Lower lobe of right lung (tissue), 2 donors: ENCODE measurements around the gene CLIC4. TPM values are rescaled to one million over a fixed set of nuclear protein-coding genes. Genes with fewer than 3 reads are reported as not detected.
"Not testable (repeated sequence)": the region's sequence is repeated elsewhere in the genome, so short reads cannot be mapped to it uniquely, and the experiment has no call there.

Experiments
- ATAC-seq, 2 donors: fragments of 200-7000 bp; cut with Tn5 transposase; one replicate each; pipeline ENCODE4 v1.9.1; 2020 to 2022; ENCODE audit warnings: mild to moderate bottlenecking in 2 of 2, moderate library complexity in 2 of 2
- DNase-seq: peaks from one replicate; pipeline ENCODE4 v3.0.0-alpha.2; 2020
- H3K27ac ChIP-seq: fragments of 200-600 bp; one replicate; pipeline ENCODE4 v1.8.0; 2022
- H3K27me3 ChIP-seq: fragments of 200-600 bp; one replicate; pipeline ENCODE4 v1.8.0; 2022; ENCODE audit warnings: low read depth
- H3K36me3 ChIP-seq: fragments of 200-600 bp; one replicate; pipeline ENCODE4 v1.8.0; 2022; ENCODE audit warnings: mild to moderate bottlenecking
- H3K4me1 ChIP-seq: fragments of 200-600 bp; one replicate; pipeline ENCODE4 v1.8.0; 2022
- H3K4me3 ChIP-seq: fragments of 200-600 bp; one replicate; pipeline ENCODE4 v1.8.0; 2022; ENCODE audit warnings: mild to moderate bottlenecking
- H3K9me3 ChIP-seq: fragments of 200-600 bp; one replicate; pipeline ENCODE4 v1.8.0; 2022
- intact Hi-C: fragments of 100-400 bp; cut with DNase I; formaldehyde crosslinking; loops from one replicate; pipeline ENCODE4 v1.11.0; 2022
- long read RNA-seq: library from polyadenylated mRNA; unstranded; transcript quantifications from one replicate; pipeline ENCODE4 v2.0.0, GENCODE V29; 2021
- total RNA-seq: library from RNA; stranded (reverse); fragmentation: NEBNext Ultra II Directional; extraction: Animal tissue kit (Norgen Biotek cat#: 25700); gene quantifications from one replicate; pipeline ENCODE4 v1.2.1, GENCODE V29; 2021
- TF ChIP-seq, protein P1 (sequence below): fragments of 200-600 bp; IDR thresholded peaks from one replicate; pipeline ENCODE4 v1.8.0; 2022; ENCODE audit warnings: antibody characterized with exemption, mild to moderate bottlenecking
- donor health status: DM: no; HTN: yes; CAD: no; lungs with severe emphysema.

The CLIC4 gene
- total RNA-seq: 169 TPM
- long read RNA-seq, full-length matches to known transcripts: 224 of 267 reads
- long read RNA-seq, partial matches to known transcripts: 33 of 267 reads
- long read RNA-seq, other reads (novel, unspliced or antisense): 10 of 267 reads

DNA sequence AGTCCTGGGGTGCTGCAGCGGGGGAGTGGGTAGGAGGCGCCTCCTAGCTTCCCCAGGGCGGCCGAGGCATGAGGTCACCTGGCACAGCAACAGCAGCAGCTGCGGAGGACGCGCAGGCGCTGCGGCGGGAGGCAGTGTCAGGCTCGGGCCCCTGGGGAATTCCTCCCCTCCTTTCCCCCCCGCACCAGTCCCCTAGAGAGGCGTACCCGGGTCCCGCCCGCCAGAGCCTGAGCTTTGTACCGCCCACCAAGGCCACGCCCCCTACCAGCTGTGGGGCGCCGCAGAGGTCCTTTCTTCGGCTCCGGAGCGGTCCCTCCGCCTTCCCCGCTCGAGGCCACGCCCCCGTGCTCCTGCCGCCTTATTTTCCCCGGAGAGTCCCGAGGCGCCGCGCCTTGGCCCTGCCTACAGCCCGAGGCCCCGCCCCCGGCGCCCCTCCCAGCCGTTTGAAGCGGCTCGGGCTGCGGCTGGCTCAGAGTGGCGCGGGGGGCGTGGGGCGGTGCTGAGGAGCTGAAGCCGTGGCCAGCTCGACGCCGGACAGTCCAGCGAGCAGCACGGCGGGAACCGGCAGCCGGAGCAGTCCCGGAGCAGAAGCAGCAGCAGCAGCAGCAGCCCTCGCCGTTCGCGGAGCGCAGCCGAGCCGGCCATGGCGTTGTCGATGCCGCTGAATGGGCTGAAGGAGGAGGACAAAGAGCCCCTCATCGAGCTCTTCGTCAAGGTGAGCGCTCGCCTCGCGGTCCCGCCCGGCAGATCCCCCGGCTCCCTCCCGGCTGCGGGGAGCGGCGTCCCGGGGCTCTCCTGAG, at the start of gene CLIC4:
CLIC4 (plus strand) TSS at position 537 of the 800 bp plus-strand sequence; CDS start at position 644, 107 bp downstream.
- H3K4me3 ChIP-seq: peak within 1 kb of the TSS; percentile 80
- H3K9me3 ChIP-seq: no peaks in the 10 kb centered on the region
- H3K36me3 ChIP-seq: no peaks in the 10 kb centered on the region
- no peaks in the 10 kb centered on the region for H3K27me3 ChIP-seq
- TF ChIP-seq, protein P1, sequence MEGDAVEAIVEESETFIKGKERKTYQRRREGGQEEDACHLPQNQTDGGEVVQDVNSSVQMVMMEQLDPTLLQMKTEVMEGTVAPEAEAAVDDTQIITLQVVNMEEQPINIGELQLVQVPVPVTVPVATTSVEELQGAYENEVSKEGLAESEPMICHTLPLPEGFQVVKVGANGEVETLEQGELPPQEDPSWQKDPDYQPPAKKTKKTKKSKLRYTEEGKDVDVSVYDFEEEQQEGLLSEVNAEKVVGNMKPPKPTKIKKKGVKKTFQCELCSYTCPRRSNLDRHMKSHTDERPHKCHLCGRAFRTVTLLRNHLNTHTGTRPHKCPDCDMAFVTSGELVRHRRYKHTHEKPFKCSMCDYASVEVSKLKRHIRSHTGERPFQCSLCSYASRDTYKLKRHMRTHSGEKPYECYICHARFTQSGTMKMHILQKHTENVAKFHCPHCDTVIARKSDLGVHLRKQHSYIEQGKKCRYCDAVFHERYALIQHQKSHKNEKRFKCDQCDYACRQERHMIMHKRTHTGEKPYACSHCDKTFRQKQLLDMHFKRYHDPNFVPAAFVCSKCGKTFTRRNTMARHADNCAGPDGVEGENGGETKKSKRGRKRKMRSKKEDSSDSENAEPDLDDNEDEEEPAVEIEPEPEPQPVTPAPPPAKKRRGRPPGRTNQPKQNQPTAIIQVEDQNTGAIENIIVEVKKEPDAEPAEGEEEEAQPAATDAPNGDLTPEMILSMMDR: peak; percentile 14
- DNase-seq (peak; percentile 100), ATAC-seq (peak; percentile 97 to 99)
- H3K27ac ChIP-seq: peak within 1 kb of the TSS; percentile 93
- H3K4me1 ChIP-seq: peaks cover 48% of the 10 kb centered on the region
- intact Hi-C loops: loop anchor here (5.0 kb wide), 1 partner anchor 53 kb away; no protein-coding TSS in a partner anchor

DNA sequence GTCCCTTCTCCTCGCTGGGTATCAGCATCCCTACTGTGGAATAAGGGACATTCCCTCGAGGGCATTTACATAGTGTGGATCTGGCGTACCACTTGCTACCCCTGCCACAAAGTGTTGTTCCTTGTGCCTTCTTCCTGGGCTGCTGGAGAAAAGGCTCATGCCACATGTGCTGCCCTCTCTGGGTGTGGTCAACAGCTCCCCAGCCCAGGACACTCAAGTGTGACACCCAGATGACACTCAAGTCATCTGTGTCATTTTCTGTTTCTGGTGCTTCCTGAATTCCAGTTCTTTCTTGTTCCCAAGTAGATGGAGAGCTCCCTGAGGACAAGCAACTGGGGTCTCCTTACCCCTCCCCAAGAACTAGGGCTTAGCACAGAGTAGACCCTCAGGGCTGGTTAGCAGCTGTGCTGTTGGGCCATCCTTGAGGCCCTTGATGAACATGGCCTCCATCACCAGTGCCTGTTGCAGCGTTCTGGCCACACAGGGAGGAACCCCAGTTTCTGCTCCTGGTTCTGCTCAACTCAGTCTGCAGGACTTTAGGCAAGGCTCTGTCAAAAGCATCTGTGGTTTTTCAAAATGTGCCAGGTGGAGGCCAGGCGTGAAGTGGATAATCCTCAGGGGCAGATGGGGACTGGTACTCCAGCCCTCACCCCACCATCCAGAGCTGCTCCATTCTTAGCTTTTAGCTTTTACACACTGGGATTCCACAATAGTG, 49.0 kb upstream of the CLIC4 start:
- ATAC-seq: peak; percentile 5 to 16
- TF ChIP-seq, protein P1: no peak
- H3K27ac ChIP-seq: peak overlapping the region; percentile 76
- H3K36me3 ChIP-seq: no peaks in the 10 kb centered on the region
- intact Hi-C loops: no loop called here
- no peaks in the 10 kb centered on the region for H3K9me3 ChIP-seq
- H3K4me1 ChIP-seq: peaks cover 45% of the 10 kb centered on the region
- H3K27me3 ChIP-seq: no peaks in the 10 kb centered on the region
- H3K4me3 ChIP-seq: no peak overlapping the region
- DNase-seq: no peak

DNA sequence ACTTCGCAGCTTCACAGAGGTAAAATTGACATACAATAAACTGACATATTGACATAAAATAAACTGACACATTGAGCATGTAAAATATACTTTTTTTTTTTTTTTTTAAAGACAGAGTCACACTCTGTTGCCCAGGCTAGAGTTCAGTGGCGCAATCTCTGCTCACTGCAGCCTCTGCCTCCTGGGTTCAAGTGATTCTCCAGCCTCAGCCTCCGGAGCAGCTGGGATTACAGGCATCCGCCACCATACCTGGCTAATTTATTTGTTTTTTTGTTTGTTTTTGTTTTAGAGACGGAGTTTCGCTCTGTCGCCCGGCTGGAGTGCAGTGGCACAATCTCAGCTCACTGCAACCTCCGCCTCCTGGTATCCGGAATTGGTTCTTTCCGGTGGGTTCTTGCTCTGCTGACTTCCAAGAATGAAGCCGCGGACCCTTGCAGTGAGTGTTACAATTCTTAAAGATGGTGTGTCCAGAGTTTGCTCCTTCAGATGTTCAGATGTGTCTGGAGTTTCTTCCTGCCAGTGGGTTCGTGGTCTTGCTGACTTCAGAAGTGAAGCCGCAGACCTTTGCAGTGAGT, 48.4 kb upstream of the CLIC4 start:
- Histone ChIP-seq H3K4me3 (no peak overlapping the region), H3K36me3 (no peaks in the 10 kb centered on the region), H3K9me3 (no peaks in the 10 kb centered on the region), H3K27ac (no peak overlapping the region), H3K27me3 (no peaks in the 10 kb centered on the region), H3K4me1 (peaks cover 45% of the 10 kb centered on the region)
- TF ChIP-seq, protein P1: no peak
- DNase-seq (no peak), ATAC-seq (no peak)
- intact Hi-C loops: no loop called here

DNA sequence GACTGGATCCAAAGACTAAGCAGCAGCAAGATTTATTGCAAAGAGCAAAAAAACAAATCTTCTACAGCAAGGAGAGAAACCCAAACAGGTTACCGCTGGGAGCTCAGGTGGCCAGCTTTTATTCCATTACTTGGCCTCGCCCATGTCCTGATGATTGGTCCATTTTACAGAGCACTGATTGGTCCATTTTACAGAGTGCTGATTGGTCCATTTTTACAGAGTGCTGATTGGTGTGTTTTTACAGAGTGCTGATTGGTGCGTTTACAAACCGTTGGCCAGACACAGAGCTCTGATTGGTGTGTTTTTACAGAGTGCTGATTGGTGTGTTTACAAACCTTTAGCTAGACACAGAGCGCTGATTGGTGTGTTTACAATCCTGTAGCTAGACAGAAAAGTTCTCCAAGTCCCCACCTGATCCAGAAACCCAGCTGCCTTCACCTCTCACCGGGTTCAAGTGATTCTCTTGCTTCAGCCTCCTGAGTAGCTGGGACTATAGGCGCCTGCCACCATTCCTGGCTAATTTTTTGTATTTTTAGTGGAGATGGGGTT, 47.7 kb upstream of the CLIC4 start:
- ATAC-seq, H3K27ac ChIP-seq, DNase-seq, H3K36me3 ChIP-seq, intact Hi-C loops, H3K4me3 ChIP-seq, H3K9me3 ChIP-seq, H3K27me3 ChIP-seq: not testable (repeated sequence)
- H3K4me1 ChIP-seq: peaks cover 44% of the 10 kb centered on the region

DNA sequence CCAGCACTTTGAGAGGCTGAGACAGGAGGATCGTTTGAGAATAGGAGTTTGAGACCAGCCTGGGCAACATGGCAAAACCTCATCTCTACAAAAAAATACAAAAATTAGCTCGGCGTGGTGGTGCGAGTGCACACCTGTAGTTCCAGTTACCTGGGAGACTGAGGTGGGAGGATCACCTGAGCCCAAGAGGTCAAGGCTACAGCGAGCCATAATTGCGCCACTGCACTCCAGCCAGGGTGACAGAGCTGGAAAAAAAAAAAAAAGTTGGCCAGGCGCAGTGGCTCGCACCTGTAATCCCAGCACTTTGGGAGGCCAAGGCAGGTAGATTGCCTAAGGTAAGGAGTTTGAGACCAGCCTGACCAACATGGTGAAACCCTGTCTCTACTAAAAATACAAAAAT, 46.9 kb upstream of the CLIC4 start:
- peaks cover 36% of the 10 kb centered on the region for H3K4me1 ChIP-seq
- H3K9me3 ChIP-seq, ATAC-seq, intact Hi-C loops, H3K4me3 ChIP-seq, H3K36me3 ChIP-seq, DNase-seq, H3K27ac ChIP-seq, H3K27me3 ChIP-seq: not testable (repeated sequence)

DNA sequence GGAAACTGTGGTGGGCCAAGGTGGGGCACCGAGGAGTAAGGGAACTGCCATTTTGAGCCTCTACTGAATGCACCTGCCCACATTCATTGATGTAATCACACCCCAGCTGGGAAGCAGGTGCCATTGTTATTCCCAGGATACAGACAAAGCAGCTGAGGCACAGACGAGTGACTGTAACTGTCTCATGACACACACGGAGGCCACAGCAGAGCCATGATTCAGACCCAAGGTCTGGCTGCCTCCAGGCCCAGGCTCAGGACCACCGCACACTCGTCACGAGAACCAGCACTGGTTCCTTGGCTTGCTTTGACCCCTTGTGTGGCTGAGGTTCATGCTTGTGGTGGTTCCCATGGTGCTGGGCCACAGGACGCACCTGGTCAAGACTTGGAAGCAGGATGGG, 45.6 kb upstream of the CLIC4 start:
- no peak overlapping the region for H3K4me3 ChIP-seq
- ATAC-seq (no peak), DNase-seq (no peak)
- intact Hi-C loops: no loop called here
- H3K4me1 ChIP-seq: peaks cover 28% of the 10 kb centered on the region
- no peaks in the 10 kb centered on the region for H3K27me3 ChIP-seq
- TF ChIP-seq, protein P1: no peak
- no peaks in the 10 kb centered on the region for H3K9me3 ChIP-seq
- no peak overlapping the region for H3K27ac ChIP-seq
- H3K36me3 ChIP-seq: no peaks in the 10 kb centered on the region
